CD4-positive, alpha-beta T cell treated with Interleukin-6 at 100 ng/mL for 8 hours (primary cell): ENCODE measurements around the gene DUSP28.

ENCODE experiments used
- DNase-seq: peaks from one replicate; pipeline ENCODE4 v3.0.0-alpha.2; 2020; ENCODE audit warnings: mixed read lengths, low spot score

Gene DUSP28

GRCh38 chr2:240599141-240599583, 39.0 kb downstream of the DUSP28 start:
- no peak for DNase-seq

- DNase-seq = no peak
Observed at GRCh38 chr2:240600451-240600961, 40.3 kb downstream of the DUSP28 start.

DNA sequence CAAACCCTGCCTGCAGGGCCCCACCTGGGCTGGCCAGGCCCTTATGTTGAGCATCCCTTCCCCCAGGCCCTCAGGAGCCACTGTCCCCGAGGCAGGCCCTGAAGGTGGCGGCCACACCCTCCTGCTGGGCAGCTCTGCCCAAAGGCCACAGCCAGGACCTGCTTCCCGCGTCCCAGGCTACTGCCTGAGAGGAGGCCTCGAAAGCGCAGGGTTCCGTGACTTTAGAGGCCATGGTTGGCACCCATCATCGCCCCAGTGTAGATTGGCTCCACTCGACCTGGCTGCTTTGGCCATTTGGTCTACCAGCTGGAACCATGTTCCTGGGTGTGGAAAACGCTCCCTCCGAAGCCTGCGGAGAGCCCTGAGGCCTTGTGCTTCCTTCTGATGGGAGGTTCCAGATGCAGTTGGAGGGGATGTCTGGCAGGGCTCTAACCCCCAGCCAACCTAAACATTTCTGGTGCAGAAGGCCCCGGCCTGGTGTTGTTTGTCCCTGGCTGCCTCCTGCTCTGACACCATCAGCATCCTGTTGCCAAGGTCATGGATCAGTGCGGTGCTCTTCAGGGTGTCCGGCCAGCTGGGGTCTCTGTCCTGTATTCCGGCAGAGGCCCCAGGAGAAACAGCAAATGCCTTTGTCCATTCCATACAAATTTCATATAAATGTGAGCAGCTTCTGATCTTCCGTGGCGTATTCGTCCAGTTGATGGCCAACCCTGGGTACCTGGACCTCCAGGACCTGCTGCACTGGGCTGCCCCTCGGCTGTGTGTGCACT, 41.1 kb downstream of the DUSP28 start:
- no peak for DNase-seq

GRCh38 chr2:240601831-240602160, 41.6 kb downstream of the DUSP28 start:
- DNase-seq = no peak

- no peak for DNase-seq
Observed at GRCh38 chr2:240602266-240603050, 42.3 kb downstream of the DUSP28 start.

DNA sequence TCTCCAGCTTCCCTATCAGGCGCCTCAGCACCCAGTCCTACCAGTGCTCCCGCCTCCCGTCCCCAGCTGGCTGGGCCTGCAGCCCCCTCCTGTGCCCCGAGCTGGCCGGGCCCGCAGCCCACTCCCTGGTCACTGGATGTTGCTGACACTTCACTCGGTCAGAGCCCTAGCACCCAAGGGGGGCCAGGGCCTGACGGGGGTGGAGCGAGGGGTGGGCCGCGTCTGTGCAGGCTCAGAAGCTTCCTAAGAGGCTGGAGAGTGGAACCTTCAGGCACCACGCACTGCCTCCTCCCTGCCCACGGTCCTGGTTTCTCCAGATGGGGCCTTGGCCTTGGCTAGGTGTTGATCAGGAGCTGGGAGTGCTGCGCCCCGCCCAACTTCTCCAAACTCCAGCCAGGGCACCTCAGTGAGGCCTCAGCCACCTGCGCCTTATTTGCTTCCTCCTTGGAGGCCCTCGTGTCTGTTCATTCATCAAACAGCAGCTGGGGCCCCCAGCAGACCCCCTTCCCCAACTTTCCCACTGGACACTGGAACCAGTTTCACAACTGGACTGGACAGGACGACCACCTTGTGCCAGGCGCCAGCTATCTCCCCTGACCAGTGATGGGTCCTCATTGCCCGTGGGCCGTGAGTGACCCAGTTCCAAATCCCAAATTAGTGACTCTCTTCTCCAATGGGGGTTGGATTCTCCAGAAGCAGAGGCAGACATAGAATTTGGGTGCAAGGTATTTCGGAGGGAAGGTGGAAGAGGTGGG, 43.1 kb downstream of the DUSP28 start:
- no peak for DNase-seq

GRCh38 chr2:240603846-240604245, 43.7 kb downstream of the DUSP28 start:
- no peak for DNase-seq

DNA sequence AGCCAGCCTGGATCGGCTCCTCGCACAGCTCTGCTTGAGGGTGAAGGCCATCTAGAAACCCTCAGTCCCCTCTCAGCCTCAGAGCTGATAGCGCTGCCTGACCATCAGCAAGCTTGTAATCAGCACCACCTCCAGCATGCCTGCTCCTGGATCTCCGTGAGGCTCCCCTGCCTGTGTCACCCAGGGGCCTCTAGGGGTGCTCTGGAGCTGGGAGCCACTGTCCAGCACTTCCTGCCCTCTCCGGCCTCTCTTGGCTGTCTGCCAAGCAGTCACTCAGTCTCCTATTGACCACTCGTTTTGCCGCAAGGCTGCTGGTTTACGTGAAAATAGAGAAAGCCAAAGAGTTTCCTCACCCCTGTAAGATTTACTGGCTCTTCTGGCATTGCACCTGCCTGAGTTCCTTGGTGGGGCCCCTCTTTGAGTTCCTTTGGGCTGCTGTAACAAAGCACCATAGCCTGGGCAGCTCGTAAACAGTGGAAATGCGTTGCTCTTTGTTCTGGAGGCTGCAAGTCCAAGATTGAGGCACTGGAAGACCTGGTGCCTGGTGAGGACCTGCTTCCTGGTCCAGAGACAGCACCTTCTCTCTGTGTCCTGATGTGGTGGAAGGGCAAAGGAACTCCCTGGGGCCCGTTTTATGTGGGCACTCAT, 44.3 kb downstream of the DUSP28 start:
- no peak for DNase-seq

GRCh38 chr2:240604939-240605716, 45.0 kb downstream of the DUSP28 start:
- DNase-seq = no peak

GRCh38 chr2:240605867-240606743, 45.9 kb downstream of the DUSP28 start:
- DNase-seq = no peak

DNA sequence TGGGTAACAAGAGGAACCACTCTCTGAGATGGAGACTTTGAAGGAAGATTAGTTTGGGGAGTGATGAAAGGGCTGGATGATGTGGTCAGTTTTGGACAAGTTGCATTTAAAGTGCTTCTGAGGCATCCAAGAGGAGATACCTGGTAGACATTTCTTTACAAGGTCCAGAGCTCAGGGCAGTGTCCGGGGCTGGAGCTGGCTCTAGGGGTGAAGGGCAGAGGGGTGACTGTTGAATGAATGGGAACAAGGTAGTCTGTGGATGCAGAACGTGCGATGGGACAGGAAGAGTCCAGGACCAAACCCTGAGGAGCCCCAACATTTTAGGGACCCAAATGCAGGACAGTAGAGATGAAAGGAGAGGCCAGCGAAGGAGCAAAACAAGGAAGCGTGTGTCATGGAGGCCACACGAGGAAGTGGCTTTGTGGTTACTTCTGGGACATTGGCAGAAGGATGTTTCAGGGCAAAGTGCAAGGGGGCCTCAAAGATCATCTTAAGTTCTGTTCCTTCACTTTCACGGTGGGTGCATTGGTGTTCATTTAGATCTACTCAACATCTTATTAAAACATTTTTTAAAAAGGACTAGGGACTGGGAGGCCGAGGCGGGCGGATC, 51.5 kb downstream of the DUSP28 start:
- DNase-seq = no peak
